GM10248 (cell line): ENCODE data around the gene RBBP5.

Experiments
- CTCF ChIA-PET: fragments of 300-600 bp; sonication (Branson Sonifier 250); formaldehyde crosslinking; extraction: SDS; loops from one replicate; lab custom pipeline; 2021; ENCODE audit warnings: antibody characterized with exemption; lab: Yijun Ruan, JAX
- POLR2A ChIA-PET: fragments of 350-650 bp; sonication (Branson Sonifier 250); formaldehyde crosslinking; extraction: SDS; loops from one replicate; lab custom pipeline; 2020; ENCODE audit warnings: antibody characterized with exemption; lab: Yijun Ruan, JAX
- DNase-seq: peaks from one replicate; pipeline ENCODE4 v3.0.0; 2012; ENCODE audit errors: extremely low spot score
- CTCF ChIP-seq: IDR thresholded peaks from 2 replicates; pipeline ENCODE4 v1.5.1; 2012; ENCODE audit warnings: mild to moderate bottlenecking, low read depth; ENCODE audit errors: extremely low read depth, missing control alignments, control extremely low read depth

Gene RBBP5

GRCh38 chr1:205077934-205078311 lies 43.9 kb downstream of the RBBP5 start:
- no peak for DNase-seq
- CTCF ChIA-PET: interaction anchor here (0.8 to 8.8 kb wide), 4 partner anchors 8 to 179 kb away, joined by 3 to 78 read pairs (median 4); no protein-coding TSS in a partner anchor
- POLR2A ChIA-PET: no interaction called here
- TF ChIP-seq CTCF: no peak

GRCh38 chr1:205077158-205077933 lies 44.4 kb downstream of the RBBP5 start:
- ChIA-PET POLR2A (no interaction called here), CTCF (interaction anchor here (0.8 to 8.8 kb wide), 4 partner anchors 9 to 179 kb away, joined by 3 to 78 read pairs (median 4); no protein-coding TSS in a partner anchor)
- no peak for TF ChIP-seq CTCF
- no peak for DNase-seq

- no peak for DNase-seq
- CTCF ChIA-PET: interaction anchor here (0.7 to 8.8 kb wide), 3 partner anchors 10 to 269 kb away, joined by 3 to 78 read pairs (median 4); no protein-coding TSS in a partner anchor
- TF ChIP-seq CTCF: no peak
- POLR2A ChIA-PET: no interaction called here
Observed at GRCh38 chr1:205076245-205076761, 45.5 kb downstream of the RBBP5 start.

- ChIA-PET CTCF (interaction anchor here (0.7 to 8.8 kb wide), 6 partner anchors 9 to 268 kb away, joined by 3 to 78 read pairs (median 4); partner anchors contain the start of gene TMEM81), POLR2A (no interaction called here)
- TF ChIP-seq CTCF: no peak
- no peak for DNase-seq
Observed at GRCh38 chr1:205075642-205076155, 46.1 kb downstream of the RBBP5 start.

- TF ChIP-seq CTCF: no peak
- no peak for DNase-seq
- POLR2A ChIA-PET: no interaction called here
- CTCF ChIA-PET: interaction anchor here (1.0 to 8.8 kb wide), 6 partner anchors 8 to 98 kb away, joined by 3 to 78 read pairs (median 4); partner anchors contain the start of gene TMEM81
Observed at GRCh38 chr1:205074513-205074912, 47.3 kb downstream of the RBBP5 start.

- CTCF ChIA-PET: interaction anchor here (1.1 to 8.8 kb wide), 3 partner anchors 12 to 85 kb away, joined by 3 to 78 read pairs (median 5); no protein-coding TSS in a partner anchor
- POLR2A ChIA-PET: no interaction called here
- DNase-seq: no peak
- TF ChIP-seq CTCF: no peak
Observed at GRCh38 chr1:205074084-205074483, 47.7 kb downstream of the RBBP5 start.
